Measurements from ENCODE around the gene ZNF202.

The ZNF202 gene

GRCh38 chr11:123681030-123681429 lies 60.4 kb downstream of the ZNF202 start:
- DNase-seq = peak; percentile 21

- no peak for DNase-seq
Observed at GRCh38 chr11:123678246-123678645, 63.2 kb downstream of the ZNF202 start.

- DNase-seq = no peak
Observed at GRCh38 chr11:123677510-123677909, 64.0 kb downstream of the ZNF202 start.

GRCh38 chr11:123674297-123674696 lies 67.2 kb downstream of the ZNF202 start:
- DNase-seq = no peak
